Heart left ventricle (tissue), 16 donors: ENCODE data around the gene RNF121. TPM values are rescaled to one million over a fixed set of nuclear protein-coding genes. Genes with fewer than 3 reads are reported as not detected.

Experiments used
- ATAC-seq, 4 donors: fragments of 200-7000 bp; cut with Tn5 transposase; one replicate each; pipeline ENCODE4 v1.9.1; 2020 to 2022; ENCODE audit warnings: moderate library complexity in 4 of 4, mild to moderate bottlenecking in 3 of 4, moderate number of reproducible peaks in 1 of 4
- DNase-seq, 5 donors: peaks; one replicate each; pipeline ENCODE4 v3.0.0-alpha.2; 2020
- H3K27ac ChIP-seq, 12 donors: fragments of 200-600 bp; sonication (generic) in 4 of 12; one replicate each; pipeline versions ENCODE4 v1.5.0 to v1.8.0; 2016 to 2022; ENCODE audit warnings: mild to moderate bottlenecking in 2 of 12
- H3K27me3 ChIP-seq, 9 donors: fragments of 200-600 bp; sonication (generic) in 2 of 9; one replicate each; pipeline versions ENCODE4 v1.5.1 to v1.8.0; 2016 to 2022; ENCODE audit warnings: mild to moderate bottlenecking in 3 of 9
- H3K36me3 ChIP-seq, 9 donors: fragments of 200-600 bp; sonication (generic) in 2 of 9; one replicate each; pipeline versions ENCODE4 v1.5.0 to v1.8.0; 2018 to 2022; ENCODE audit warnings: mild to moderate bottlenecking in 2 of 9
- H3K4me1 ChIP-seq, 12 donors: fragments of 200-600 bp; sonication (generic) in 4 of 12; one replicate each; pipeline versions ENCODE4 v1.5.0 to v1.8.0; 2016 to 2022; ENCODE audit warnings: mild to moderate bottlenecking in 3 of 12
- H3K4me3 ChIP-seq, 12 donors: fragments of 200-600 bp; sonication (generic) in 4 of 12; one replicate each; pipeline versions ENCODE4 v1.5.0 to v1.8.0; 2017 to 2022; ENCODE audit warnings: mild to moderate bottlenecking in 9 of 12, moderate library complexity in 4 of 12
- H3K9me3 ChIP-seq, 12 donors: fragments of 200-600 bp; sonication (generic) in 4 of 12; one replicate each; pipeline versions ENCODE4 v1.5.0 to v1.8.0; 2016 to 2022; ENCODE audit warnings: mild to moderate bottlenecking in 1 of 12
- CTCF ChIP-seq, 12 donors: fragments of 200-600 bp; sonication (generic) in 4 of 12; IDR thresholded peaks; one replicate each; pipeline versions ENCODE4 v1.5.0 to v1.8.0; 2018 to 2022; ENCODE audit warnings: antibody characterized with exemption in 12 of 12, mild to moderate bottlenecking in 5 of 12
- POLR2A ChIP-seq, 2 donors: fragments of 450-650 bp; IDR thresholded peaks; one replicate each; pipeline ENCODE4 v1.6.1; 2017; ENCODE audit warnings: antibody characterized with exemption in 2 of 2, mild to moderate bottlenecking in 2 of 2, moderate library complexity in 2 of 2
- WGBS, 4 donors: extraction: QIAGEN DNeasy Blood & Tissue Kit in 2 of 4; methylation state at CpG; one replicate each; pipeline versions ENCODE4 v1.1.5 to v1.1.7; 2013 to 2018; 5-methylcytosine and 5-hydroxymethylcytosine counted together
- intact Hi-C, 10 donors: fragments of 100-400 bp; cut with DNase I; formaldehyde crosslinking; loops; one replicate each; pipeline versions ENCODE4 v1.11.1 to v1.14.2; 2022
- polyA plus RNA-seq, 2 donors: library from polyadenylated mRNA; stranded (reverse); fragments of 200-250 nt; gene quantifications; one replicate each; pipeline ENCODE4 v1.2.3, GENCODE V29; 2013
- total RNA-seq, 9 donors: library from RNA; depleted of rRNA in 2 of 9; stranded (reverse); fragments of >200 nt in 2 of 9; fragmentation: NEBNext Ultra II Directional in 3 of 9; extraction: Animal tissue kit (Norgen Biotek cat#: 25700) in 3 of 9; gene quantifications; one replicate each; pipeline versions ENCODE4 v1.1.0 to v1.2.4, GENCODE V29; 2016 to 2023
- donor health status: ischemic (EF 13 %, LVEDD 7.1; RV severe dilation, severe dysfunction).
- donor health status: healthy with polysubstance abuse.
- donor health status: DM: no; HTN: yes; CAD: no.
- donor health status: DM: no; HTN: no; CAD: no.
- donor health status: ischemic (EF 25% LVEDD 6.9; RV normal size, moderate dysfunction).
- donor health status: ischemic (EF 25% LVEDD 5.7; RV mildly dilated, moderate dysfunction).
- donor health status: healthy.
- donor health status: DM: yes; HTN: yes; CAD: no.
- donor health status: ischemic (EF 35%, LVEDD 5.7; RV mildly dilated, moderate dysfunction).
- donor health status: nonischemic (EF 11% LVEDD 7.7; RV severe dilation, severe dysfunction).
- donor health status: DM: yes; HTN: yes; CAD: no.
- donor health status: PGD.
- donor health status: ischemic (EF 29% LVEDD 5.4; RV normal size, mild dysfunction).
- donor health status: nonischemic (EF 23%, LVEDD 6.1; RV moderate dilation, normal function).

The RNF121 gene
- total and polyA plus RNA-seq, 11 donors: 8.0 to 45.3 (median 22.0) TPM

- no peak for DNase-seq
- H3K27me3 ChIP-seq: no peaks in the 10 kb centered on the region
- ATAC-seq: no peak
- H3K9me3 ChIP-seq: no peaks in the 10 kb centered on the region
- 80 to 82% (median 82%) methylated on average over 35 to 38 of the region's 38 CpGs for WGBS, 4 donors
- intact Hi-C loops: loop anchor here in 1 of 10 donors (10.0 kb wide), 1 partner anchor 211 kb away; the partner anchor contains the start of gene INPPL1
- TF ChIP-seq CTCF (IDR thresholded peaks at IDR 0.05) (no peak), POLR2A (IDR thresholded peaks at IDR 0.05) (no peak)
- peaks cover 6 to 53% (median 37%) of the 10 kb centered on the region in 12 donors for H3K4me1 ChIP-seq
- no peak overlapping the region for H3K4me3 ChIP-seq
- peaks cover 2 to 100% (median 99%) of the 10 kb centered on the region in 9 donors for H3K36me3 ChIP-seq
- H3K27ac ChIP-seq: peak overlapping the region in 11 of 12 donors; percentile 7 to 71 (median 55)
Measured at GRCh38 chr11:72013765-72014711, 85.2 kb downstream of the RNF121 start.

- no peak overlapping the region for H3K4me3 ChIP-seq
- no peaks in the 10 kb centered on the region for H3K27me3 ChIP-seq
- intact Hi-C loops: loop anchor here in 1 of 10 donors (10.0 kb wide), 1 partner anchor 210 kb away; the partner anchor contains the start of gene INPPL1
- H3K9me3 ChIP-seq: no peaks in the 10 kb centered on the region
- no peak for ATAC-seq
- 80 to 85% (median 82%) methylated on average over 16 of the region's 16 CpGs for WGBS, 4 donors
- H3K36me3 ChIP-seq: peaks cover 7 to 100% (median 99%) of the 10 kb centered on the region in 9 donors
- DNase-seq: no peak
- H3K4me1 ChIP-seq: peaks cover 6 to 53% (median 37%) of the 10 kb centered on the region in 12 donors
- H3K27ac ChIP-seq: peak overlapping the region in 4 of 12 donors; percentile 7 to 71 (median 67)
- TF ChIP-seq CTCF (IDR thresholded peaks at IDR 0.05) (no peak), POLR2A (IDR thresholded peaks at IDR 0.05) (no peak)
Measured at GRCh38 chr11:72014761-72015320, 86.0 kb downstream of the RNF121 start.

- Histone ChIP-seq H3K27ac (peak overlapping the region in 1 of 12 donors; percentile 64), H3K4me3 (no peak overlapping the region), H3K36me3 (peaks cover 7 to 100% (median 99%) of the 10 kb centered on the region in 9 donors), H3K9me3 (no peaks in the 10 kb centered on the region), H3K27me3 (no peaks in the 10 kb centered on the region), H3K4me1 (peaks cover 6 to 45% (median 37%) of the 10 kb centered on the region in 12 donors)
- 89 to 91% (median 90%) methylated on average over 10 of the region's 10 CpGs for WGBS, 4 donors
- intact Hi-C loops: loop anchor here in 1 of 10 donors (10.0 kb wide), 1 partner anchor 209 kb away; the partner anchor contains the start of gene INPPL1
- DNase-seq (no peak), ATAC-seq (no peak)
- TF ChIP-seq CTCF (IDR thresholded peaks at IDR 0.05): peak in 2 of 12 donors; percentile 21 to 34
- TF ChIP-seq POLR2A (IDR thresholded peaks at IDR 0.05): no peak
Measured at GRCh38 chr11:72015511-72016061, 86.7 kb downstream of the RNF121 start.
